Adrenal gland (tissue), 12 donors: ENCODE results near the gene GNL1. TPM values are rescaled to one million over a fixed set of nuclear protein-coding genes. Genes with fewer than 3 reads are reported as not detected.

Experiments used
- DNase-seq, 7 donors: peaks; one replicate each; pipeline ENCODE4 v3.0.0-alpha.2; 2019 to 2020
- H3K27ac ChIP-seq, 5 donors: fragments of 200-600 bp; sonication (generic) in 4 of 5; 1 replicate in 3 of 5; 2 replicates in 2 of 5; pipeline versions ENCODE4 v1.5.1 to v1.8.0; 2016 to 2020; ENCODE audit warnings: mild to moderate bottlenecking in 1 of 5
- H3K27me3 ChIP-seq: fragments of 200-600 bp; 2 replicates; pipeline ENCODE4 v1.8.0; 2021
- H3K36me3 ChIP-seq, 2 donors: fragments of 200-600 bp; replicated peaks in 1 of 2; 1 replicate in 1 of 2; 2 replicates in 1 of 2; pipeline versions ENCODE4 v1.5.1 to v1.8.0; 2018 to 2022
- H3K4me1 ChIP-seq, 2 donors: fragments of 200-600 bp; replicated peaks in 1 of 2; 1 replicate in 1 of 2; 2 replicates in 1 of 2; pipeline versions ENCODE4 v1.5.1 to v1.8.0; 2018 to 2021
- H3K4me3 ChIP-seq, 4 donors: fragments of 200-600 bp; sonication (generic) in 3 of 4; one replicate each; pipeline ENCODE4 v1.5.1; 2016 to 2018
- H3K9me3 ChIP-seq, 3 donors: fragments of 200-600 bp; sonication (generic) in 1 of 3; replicated peaks in 1 of 3; 1 replicate in 2 of 3; 2 replicates in 1 of 3; pipeline versions ENCODE4 v1.5.1 to v1.8.0; 2016 to 2021
- CTCF ChIP-seq, 6 experiments: fragments of 450-650 bp in 4 of 6; fragments of 200-600 bp in 2 of 6; sonication (generic) in 1 of 6; IDR thresholded peaks; 1 replicate in 5 of 6; 2 replicates in 1 of 6; pipeline versions ENCODE4 v1.5.1 to v1.8.0; 2016 to 2021; ENCODE audit warnings: antibody characterized with exemption in 6 of 6, mild to moderate bottlenecking in 2 of 6, moderate library complexity in 1 of 6
- POLR2A ChIP-seq, 2 donors: fragments of 450-650 bp; IDR thresholded peaks; one replicate each; pipeline ENCODE4 v1.6.1; 2017; ENCODE audit warnings: antibody characterized with exemption in 2 of 2, mild to moderate bottlenecking in 2 of 2, moderate library complexity in 1 of 2
- WGBS, 4 donors: extraction: QIAGEN DNeasy Blood & Tissue Kit in 2 of 4; methylation state at CpG; one replicate each; pipeline versions ENCODE4 v1.1.5 to v1.1.7; 2013 to 2017; 5-methylcytosine and 5-hydroxymethylcytosine counted together
- intact Hi-C, 2 donors: fragments of 100-400 bp; cut with DNase I; formaldehyde crosslinking; loops; one replicate each; pipeline versions ENCODE4 v1.14.1 to v1.15.0; 2022 to 2023
- polyA plus RNA-seq, 3 donors: library from polyadenylated mRNA; stranded (reverse); fragments of 200-250 nt in 2 of 3; fragments of 350-450 nt in 1 of 3; fragmentation: Illumina TruSeq in 1 of 3; extraction: RNeasy Lipid Tissue Mini Kit (QIAGEN cat#74804) in 1 of 3; gene quantifications; one replicate each; pipeline ENCODE4 v1.2.3, GENCODE V29; 2013 to 2014
- total RNA-seq, 9 donors: library from RNA; depleted of rRNA in 4 of 9; stranded (reverse); fragments of >200 nt in 4 of 9; fragments of 120-200 nt in 1 of 9; fragmentation: NEBNext Ultra II Directional in 1 of 9; extraction: Animal tissue kit (Norgen Biotek cat#: 25700) in 1 of 9; gene quantifications; one replicate each; pipeline versions ENCODE4 v1.1.0 to v1.2.4, GENCODE V29; 2013 to 2023
- donor health status: healthy with polysubstance abuse.
- donor health status: Bipolar disorder and iron deficiency.
- donor health status: DM: yes; HTN: yes; CAD: no.
- donor health status: DM: no; HTN: no; CAD: no.
- donor health status: DM: no; HTN: no; CAD: no.
- donor health status: DM: yes; HTN: yes; CAD: no.

GNL1 gene
- total and polyA plus RNA-seq, 12 donors = 27.4 to 86.7 (median 59.1) TPM

- 1% methylated on average over 18 of the region's 18 CpGs for WGBS, 4 donors
- H3K4me1 ChIP-seq = peaks cover 5 to 43% of the 10 kb centered on the region in 2 donors
These were observed 14.4 kb upstream of the GNL1 start for GRCh38 chr6:30570740-30571074.

GRCh38 chr6:30570263-30570662 is 14.0 kb upstream of the GNL1 start:
- no peaks in the 10 kb centered on the region for H3K9me3 ChIP-seq
- 74 to 85% (median 82%) methylated on average over 1 of the region's 1 CpG for WGBS, 4 donors
- peak overlapping the region in 1 of 4 donors; percentile 85 for H3K4me3 ChIP-seq
- no peak for TF ChIP-seq POLR2A (IDR thresholded peaks at IDR 0.05)
- TF ChIP-seq CTCF (IDR thresholded peaks at IDR 0.05) = no peak
- H3K27ac ChIP-seq = peak overlapping the region in 3 of 5 donors; percentile 83 to 96 (median 93)
- no peaks in the 10 kb centered on the region for H3K27me3 ChIP-seq
- no peaks in the 10 kb centered on the region for H3K36me3 ChIP-seq
- no peak for DNase-seq
- intact Hi-C loops = no loop called here
- H3K4me1 ChIP-seq = peaks cover 5 to 43% of the 10 kb centered on the region in 2 donors

More at GRCh38 chr6:30570740-30571074, 14.4 kb upstream of the GNL1 start:
- TF ChIP-seq POLR2A (IDR thresholded peaks at IDR 0.05) (no peak), CTCF (IDR thresholded peaks at IDR 0.05) (no peak)
- peak in 3 of 7 donors; percentile 48 to 62 (median 54) for DNase-seq
- Histone ChIP-seq H3K27me3 (no peaks in the 10 kb centered on the region), H3K27ac (peak overlapping the region; percentile 73 to 96 (median 88)), H3K4me3 (peak overlapping the region; percentile 9 to 85 (median 57)), H3K9me3 (no peaks in the 10 kb centered on the region), H3K36me3 (no peaks in the 10 kb centered on the region)
- intact Hi-C loops = no loop called here

DNA sequence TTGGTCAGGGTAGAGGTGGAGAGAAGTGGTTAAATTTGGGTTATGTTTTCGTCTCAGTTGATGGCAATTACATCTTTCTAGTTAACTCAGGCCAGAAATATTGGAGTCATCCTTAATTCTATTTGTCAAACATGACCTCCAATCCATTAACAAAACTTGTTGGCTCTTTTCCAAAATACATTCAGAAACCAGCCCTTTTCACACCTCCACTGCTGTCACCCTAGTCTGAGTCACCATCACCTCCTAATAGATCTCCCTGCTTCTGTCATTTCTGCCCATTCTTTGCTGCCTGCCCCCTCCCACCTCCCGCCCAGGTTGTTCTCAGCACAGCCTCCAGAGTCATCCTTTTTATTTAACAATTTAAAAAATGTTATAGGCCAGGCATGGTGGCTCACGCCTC is 12.0 kb upstream of the GNL1 start:
- no peak for DNase-seq
- H3K36me3 ChIP-seq = peaks cover 0 to 3% of the 10 kb centered on the region in 2 donors
- H3K27me3 ChIP-seq = no peaks in the 10 kb centered on the region
- TF ChIP-seq POLR2A (IDR thresholded peaks at IDR 0.05) = no peak
- TF ChIP-seq CTCF (IDR thresholded peaks at IDR 0.05) = no peak
- H3K9me3 ChIP-seq = no peaks in the 10 kb centered on the region
- H3K4me3 ChIP-seq = no peak overlapping the region
- H3K27ac ChIP-seq = no peak overlapping the region
- WGBS, 4 donors = 52 to 75% (median 68%) methylated on average over 3 of the region's 3 CpGs
- H3K4me1 ChIP-seq = peaks cover 5 to 27% of the 10 kb centered on the region in 2 donors
- intact Hi-C loops = no loop called here

GRCh38 chr6:30565772-30566171 is 9.5 kb upstream of the GNL1 start:
- H3K27ac ChIP-seq = no peak overlapping the region
- peaks cover 0 to 12% of the 10 kb centered on the region in 2 donors for H3K4me1 ChIP-seq
- intact Hi-C loops = no loop called here
- peaks cover 0 to 24% of the 10 kb centered on the region in 2 donors for H3K36me3 ChIP-seq
- TF ChIP-seq CTCF (IDR thresholded peaks at IDR 0.05) (no peak), POLR2A (IDR thresholded peaks at IDR 0.05) (no peak)
- no peaks in the 10 kb centered on the region for H3K9me3 ChIP-seq
- no peak overlapping the region for H3K4me3 ChIP-seq
- no peaks in the 10 kb centered on the region for H3K27me3 ChIP-seq
- peak in 4 of 7 donors; percentile 50 to 73 (median 60) for DNase-seq
